Parathyroid adenoma (tissue), 2 donors: ENCODE data around the gene NCOA7.

ENCODE experiments used
- H2AFZ ChIP-seq: fragments of 300-600 bp; sonication (generic); one replicate; pipeline ENCODE4 v1.7.0; 2017; ENCODE audit warnings: antibody characterized with exemption, mild to moderate bottlenecking
- H3K27ac ChIP-seq: fragments of 300-600 bp; sonication (generic); one replicate; pipeline ENCODE4 v1.7.0; 2017
- H3K27me3 ChIP-seq: fragments of 300-600 bp; sonication (generic); one replicate; pipeline ENCODE4 v1.7.0; 2017; ENCODE audit warnings: low read length; ENCODE audit not compliant: control insufficient read depth, insufficient read depth
- H3K36me3 ChIP-seq: fragments of 300-600 bp; sonication (generic); one replicate; pipeline ENCODE4 v1.7.0; 2017; ENCODE audit warnings: low read length; ENCODE audit not compliant: control insufficient read depth, insufficient read depth
- H3K4me1 ChIP-seq: fragments of 300-600 bp; sonication (generic); one replicate; pipeline ENCODE4 v1.7.0; 2017; ENCODE audit warnings: control low read depth
- H3K4me2 ChIP-seq: fragments of 300-600 bp; sonication (generic); one replicate; pipeline ENCODE4 v1.7.0; 2017; ENCODE audit warnings: low read length
- H3K4me3 ChIP-seq: fragments of 300-600 bp; sonication (generic); one replicate; pipeline ENCODE4 v1.7.0; 2017; ENCODE audit warnings: low read depth, low read length
- H3K79me2 ChIP-seq: fragments of 300-600 bp; sonication (generic); one replicate; pipeline ENCODE4 v1.7.0; 2017; ENCODE audit warnings: control low read depth
- H3K9ac ChIP-seq: fragments of 300-600 bp; sonication (generic); one replicate; pipeline ENCODE4 v1.7.0; 2017; ENCODE audit warnings: mild to moderate bottlenecking
- H3K9me3 ChIP-seq: fragments of 300-600 bp; sonication (generic); one replicate; pipeline ENCODE4 v1.7.0; 2017; ENCODE audit warnings: low read length; ENCODE audit not compliant: control insufficient read depth
- TF ChIP-seq, protein P1 (sequence below): fragments of 300-600 bp; sonication (generic); IDR thresholded peaks from one replicate; pipeline ENCODE4 v1.7.0; 2017; ENCODE audit warnings: antibody characterized with exemption, mild to moderate bottlenecking
- donor health status: primary hyperparathyroidism.

NCOA7 gene

DNA sequence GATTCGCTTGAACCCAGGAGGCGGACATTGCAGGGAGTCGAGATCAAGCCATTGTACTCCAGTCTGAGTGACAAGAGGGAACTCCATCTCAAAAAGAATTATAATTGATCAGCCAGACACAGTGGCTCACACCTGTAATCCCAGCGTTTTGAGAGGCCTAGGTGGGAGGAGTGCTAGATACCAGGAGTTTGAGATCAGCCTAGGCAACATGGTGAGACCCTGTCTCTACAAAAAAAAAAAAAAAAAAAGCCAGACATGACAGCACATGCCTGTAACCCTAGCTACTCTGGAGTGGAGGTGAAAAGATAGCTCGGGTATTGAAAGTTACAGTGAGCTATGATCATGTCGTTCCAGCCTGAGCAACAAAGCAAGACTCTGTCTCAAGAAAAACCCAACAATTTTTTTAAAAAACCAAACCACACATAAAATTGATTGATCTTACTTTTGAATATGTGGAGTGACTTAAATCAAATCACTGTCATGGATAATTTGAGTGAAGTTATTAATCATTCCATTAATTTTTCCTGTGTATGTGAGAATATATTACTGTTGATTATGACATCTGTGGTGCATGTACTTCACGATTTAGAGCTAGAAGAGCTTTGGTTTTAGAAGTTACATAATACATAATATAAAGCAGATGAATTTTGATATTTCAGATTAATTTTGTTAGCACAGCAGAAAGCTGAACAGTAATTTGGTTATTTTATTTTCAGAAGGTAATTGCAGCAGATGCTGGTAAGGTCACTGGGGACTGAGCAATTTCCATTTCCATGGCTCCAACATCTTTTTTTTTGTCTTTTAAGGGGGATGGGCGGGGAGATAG is 34.4 kb downstream of the NCOA7 start:
- H3K27ac ChIP-seq: no peak overlapping the region

DNA sequence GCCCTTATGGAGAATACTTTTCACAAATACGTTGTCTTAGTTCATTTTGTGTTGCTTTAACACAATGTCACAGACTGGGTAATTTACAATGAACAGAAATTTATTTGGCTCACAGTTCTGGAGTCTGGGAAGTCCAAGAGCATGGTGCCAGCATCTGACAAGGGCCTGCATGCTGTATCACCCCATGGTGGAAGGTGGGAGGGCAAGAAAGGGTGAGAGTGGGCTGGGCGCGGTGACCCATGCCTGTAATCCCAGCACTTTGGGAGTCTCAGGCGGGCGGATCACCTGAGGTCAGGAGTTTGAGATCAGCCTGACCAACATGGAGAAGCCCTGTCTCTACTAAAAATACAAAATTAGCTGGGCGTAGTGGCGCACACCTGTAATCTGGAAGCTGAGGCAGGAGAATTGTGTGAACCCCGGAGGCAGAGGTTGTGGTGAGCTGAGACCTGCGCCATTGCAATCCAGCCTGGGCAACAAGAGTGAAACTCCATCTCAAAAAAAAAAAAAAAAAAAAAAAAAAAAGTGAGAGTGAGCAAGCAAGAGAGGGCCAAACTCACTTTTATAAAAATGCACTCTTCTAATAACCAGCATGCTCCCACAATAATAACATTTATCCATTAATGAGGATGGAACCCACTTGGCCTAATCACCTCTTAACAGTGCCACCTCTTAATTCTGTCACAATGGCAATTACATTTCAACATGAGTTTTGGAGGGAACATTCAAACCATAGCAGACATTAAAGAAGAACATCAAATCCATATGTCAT is 36.1 kb downstream of the NCOA7 start:
- Histone ChIP-seq H2AFZ (no peak overlapping the region), H3K9ac (no peak overlapping the region), H3K9me3 (no peaks in the 10 kb centered on the region), H3K79me2 (no peaks in the 10 kb centered on the region), H3K4me1 (no peaks in the 10 kb centered on the region), H3K36me3 (no peaks in the 10 kb centered on the region), H3K27ac (no peak overlapping the region), H3K27me3 (no peaks in the 10 kb centered on the region), H3K4me2 (no peak overlapping the region), H3K4me3 (no peak overlapping the region)
- TF ChIP-seq, protein P1, sequence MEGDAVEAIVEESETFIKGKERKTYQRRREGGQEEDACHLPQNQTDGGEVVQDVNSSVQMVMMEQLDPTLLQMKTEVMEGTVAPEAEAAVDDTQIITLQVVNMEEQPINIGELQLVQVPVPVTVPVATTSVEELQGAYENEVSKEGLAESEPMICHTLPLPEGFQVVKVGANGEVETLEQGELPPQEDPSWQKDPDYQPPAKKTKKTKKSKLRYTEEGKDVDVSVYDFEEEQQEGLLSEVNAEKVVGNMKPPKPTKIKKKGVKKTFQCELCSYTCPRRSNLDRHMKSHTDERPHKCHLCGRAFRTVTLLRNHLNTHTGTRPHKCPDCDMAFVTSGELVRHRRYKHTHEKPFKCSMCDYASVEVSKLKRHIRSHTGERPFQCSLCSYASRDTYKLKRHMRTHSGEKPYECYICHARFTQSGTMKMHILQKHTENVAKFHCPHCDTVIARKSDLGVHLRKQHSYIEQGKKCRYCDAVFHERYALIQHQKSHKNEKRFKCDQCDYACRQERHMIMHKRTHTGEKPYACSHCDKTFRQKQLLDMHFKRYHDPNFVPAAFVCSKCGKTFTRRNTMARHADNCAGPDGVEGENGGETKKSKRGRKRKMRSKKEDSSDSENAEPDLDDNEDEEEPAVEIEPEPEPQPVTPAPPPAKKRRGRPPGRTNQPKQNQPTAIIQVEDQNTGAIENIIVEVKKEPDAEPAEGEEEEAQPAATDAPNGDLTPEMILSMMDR: no peak

More for the DNA sequence above, 34.4 kb downstream of the NCOA7 start:
- Histone ChIP-seq H3K36me3 (no peaks in the 10 kb centered on the region), H3K4me2 (no peak overlapping the region), H3K79me2 (no peaks in the 10 kb centered on the region), H3K27me3 (no peaks in the 10 kb centered on the region), H3K4me3 (no peak overlapping the region), H3K9ac (no peak overlapping the region), H3K4me1 (no peaks in the 10 kb centered on the region), H3K9me3 (no peaks in the 10 kb centered on the region), H2AFZ (no peak overlapping the region)
- TF ChIP-seq, protein P1: no peak

DNA sequence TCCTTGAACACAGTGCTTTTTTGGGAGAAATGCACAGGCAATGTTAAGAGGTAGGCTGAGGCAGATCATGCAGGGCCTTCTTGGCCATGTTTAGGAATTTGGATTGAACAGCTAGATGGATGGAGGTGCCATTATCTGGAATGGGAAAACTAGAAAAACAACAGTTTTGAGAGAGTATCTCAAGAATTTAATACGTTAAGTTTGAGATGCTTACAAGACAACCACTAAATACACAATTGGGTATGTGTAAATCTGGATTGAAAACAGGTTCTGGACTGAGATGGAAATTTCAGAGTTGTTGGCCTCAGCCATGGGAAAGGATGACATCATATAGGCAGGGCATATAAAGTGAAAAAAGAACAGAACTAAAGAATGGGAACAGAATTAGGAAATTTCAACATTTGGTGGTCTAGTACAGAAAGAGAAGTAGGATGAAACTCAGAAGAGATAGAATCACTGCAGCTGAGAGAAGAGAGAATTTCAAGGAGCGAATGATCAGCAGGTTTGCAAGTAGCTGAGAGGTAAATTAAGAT is 37.1 kb downstream of the NCOA7 start:
- Histone ChIP-seq H3K36me3 (no peaks in the 10 kb centered on the region), H3K4me3 (no peak overlapping the region), H2AFZ (no peak overlapping the region), H3K27ac (no peak overlapping the region), H3K4me1 (no peaks in the 10 kb centered on the region), H3K4me2 (no peak overlapping the region), H3K27me3 (no peaks in the 10 kb centered on the region), H3K9ac (no peak overlapping the region), H3K9me3 (no peaks in the 10 kb centered on the region), H3K79me2 (no peaks in the 10 kb centered on the region)
- TF ChIP-seq, protein P1: no peak

DNA sequence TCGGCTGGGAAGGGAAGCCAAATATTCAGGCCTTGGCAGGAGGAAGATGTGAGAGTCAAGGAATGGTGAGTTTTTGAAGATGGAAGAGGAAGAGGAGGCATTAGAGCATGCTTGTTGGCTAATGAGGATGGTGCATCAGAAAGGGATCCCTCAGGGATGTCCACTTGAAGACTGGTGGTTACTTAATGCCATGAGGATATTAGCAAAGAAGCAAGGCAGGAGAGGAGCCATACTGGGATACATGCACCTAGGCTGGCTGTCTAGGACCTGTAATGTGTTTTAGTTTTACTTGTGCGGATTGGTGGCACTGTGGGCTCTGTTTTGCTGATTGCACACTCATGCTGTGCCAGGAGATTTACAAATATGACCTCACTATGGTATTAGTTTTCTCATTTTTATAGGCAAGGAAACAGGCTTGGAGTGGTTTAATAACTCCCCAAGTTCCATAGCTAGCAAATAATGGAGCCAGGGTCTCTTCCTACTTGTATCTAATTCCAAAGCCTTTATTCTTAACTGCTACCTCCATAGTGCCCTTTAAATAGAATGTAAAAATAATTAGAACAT is 37.8 kb downstream of the NCOA7 start:
- H3K36me3 ChIP-seq: no peaks in the 10 kb centered on the region
- H3K27ac ChIP-seq: no peak overlapping the region
- TF ChIP-seq, protein P1: no peak

More for the DNA sequence above, 37.8 kb downstream of the NCOA7 start:
- no peak overlapping the region for H3K4me3 ChIP-seq
- no peak overlapping the region for H3K9ac ChIP-seq
- no peaks in the 10 kb centered on the region for H3K9me3 ChIP-seq
- H3K27me3 ChIP-seq: no peaks in the 10 kb centered on the region
- H2AFZ ChIP-seq: no peak overlapping the region
- H3K4me2 ChIP-seq: no peak overlapping the region
- no peaks in the 10 kb centered on the region for H3K79me2 ChIP-seq
- H3K4me1 ChIP-seq: no peaks in the 10 kb centered on the region
